ENCODE data around the gene WRAP73.

WRAP73 gene

DNA sequence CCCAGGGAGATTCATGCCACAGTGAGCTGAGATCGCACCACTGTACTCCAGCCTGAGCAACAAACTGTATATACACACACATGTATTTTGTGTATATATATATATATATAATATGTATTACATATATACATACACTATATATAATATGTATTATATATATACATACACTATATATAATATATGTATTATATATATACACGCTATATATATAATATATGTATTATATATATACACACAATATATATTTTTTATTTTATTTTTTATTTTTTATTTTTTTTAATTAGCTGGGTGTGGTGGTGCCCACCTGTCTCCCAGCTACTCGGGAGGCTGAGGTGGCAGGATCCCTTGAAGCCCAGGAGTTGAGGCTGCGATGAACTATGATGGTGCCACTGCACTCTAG is 11.7 kb upstream of the WRAP73 start:
- no peaks in the 10 kb centered on the region for H3K9me3 ChIP-seq
- TF ChIP-seq, protein P1, sequence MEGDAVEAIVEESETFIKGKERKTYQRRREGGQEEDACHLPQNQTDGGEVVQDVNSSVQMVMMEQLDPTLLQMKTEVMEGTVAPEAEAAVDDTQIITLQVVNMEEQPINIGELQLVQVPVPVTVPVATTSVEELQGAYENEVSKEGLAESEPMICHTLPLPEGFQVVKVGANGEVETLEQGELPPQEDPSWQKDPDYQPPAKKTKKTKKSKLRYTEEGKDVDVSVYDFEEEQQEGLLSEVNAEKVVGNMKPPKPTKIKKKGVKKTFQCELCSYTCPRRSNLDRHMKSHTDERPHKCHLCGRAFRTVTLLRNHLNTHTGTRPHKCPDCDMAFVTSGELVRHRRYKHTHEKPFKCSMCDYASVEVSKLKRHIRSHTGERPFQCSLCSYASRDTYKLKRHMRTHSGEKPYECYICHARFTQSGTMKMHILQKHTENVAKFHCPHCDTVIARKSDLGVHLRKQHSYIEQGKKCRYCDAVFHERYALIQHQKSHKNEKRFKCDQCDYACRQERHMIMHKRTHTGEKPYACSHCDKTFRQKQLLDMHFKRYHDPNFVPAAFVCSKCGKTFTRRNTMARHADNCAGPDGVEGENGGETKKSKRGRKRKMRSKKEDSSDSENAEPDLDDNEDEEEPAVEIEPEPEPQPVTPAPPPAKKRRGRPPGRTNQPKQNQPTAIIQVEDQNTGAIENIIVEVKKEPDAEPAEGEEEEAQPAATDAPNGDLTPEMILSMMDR (IDR thresholded peaks at IDR 0.05), result no peak
- peaks cover 40% of the 10 kb centered on the region for H3K27me3 ChIP-seq
- H3K27ac ChIP-seq, result no peak overlapping the region
- no peak overlapping the region for H3K4me3 ChIP-seq (ENCODE audit: low read depth in 1 of 2, low read length in 1 of 2)
- H3K36me3 ChIP-seq, result no peaks in the 10 kb centered on the region
- H3K4me1 ChIP-seq (ENCODE audit: control insufficient read depth in 1 of 2, insufficient read depth in 1 of 2, low read depth in 1 of 2, low read length in 1 of 2), result peaks cover 12 to 13% of the 10 kb centered on the region in 2 experiments

DNA sequence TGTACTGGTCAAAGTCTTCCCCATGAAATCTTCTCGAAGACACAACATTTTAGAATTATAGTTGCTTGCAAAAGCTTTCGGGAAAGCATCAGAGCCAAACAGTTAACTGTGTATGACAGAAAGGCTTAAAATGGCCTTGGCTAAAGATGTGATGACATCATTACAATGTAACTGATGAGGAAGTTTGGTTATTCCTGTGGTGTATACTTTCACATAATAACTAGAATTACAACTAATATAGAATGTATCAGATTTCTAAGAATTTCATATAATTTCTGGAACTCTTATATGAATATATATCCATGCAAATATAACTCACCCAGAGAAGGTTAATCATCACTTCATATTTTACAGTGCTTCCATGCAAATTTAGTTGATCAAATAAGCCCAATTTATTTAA is 10.8 kb upstream of the WRAP73 start:
- H3K36me3 ChIP-seq, result no peaks in the 10 kb centered on the region
- TF ChIP-seq, protein P1 (IDR thresholded peaks at IDR 0.05), result no peak
- no peak overlapping the region for H3K4me3 ChIP-seq (ENCODE audit: low read depth in 1 of 2, low read length in 1 of 2)
- peaks cover 12 to 13% of the 10 kb centered on the region in 2 experiments for H3K4me1 ChIP-seq (ENCODE audit: control insufficient read depth in 1 of 2, insufficient read depth in 1 of 2, low read depth in 1 of 2, low read length in 1 of 2)
- no peaks in the 10 kb centered on the region for H3K9me3 ChIP-seq
- H3K27me3 ChIP-seq, result peaks cover 49% of the 10 kb centered on the region
- H3K27ac ChIP-seq, result no peak overlapping the region

DNA sequence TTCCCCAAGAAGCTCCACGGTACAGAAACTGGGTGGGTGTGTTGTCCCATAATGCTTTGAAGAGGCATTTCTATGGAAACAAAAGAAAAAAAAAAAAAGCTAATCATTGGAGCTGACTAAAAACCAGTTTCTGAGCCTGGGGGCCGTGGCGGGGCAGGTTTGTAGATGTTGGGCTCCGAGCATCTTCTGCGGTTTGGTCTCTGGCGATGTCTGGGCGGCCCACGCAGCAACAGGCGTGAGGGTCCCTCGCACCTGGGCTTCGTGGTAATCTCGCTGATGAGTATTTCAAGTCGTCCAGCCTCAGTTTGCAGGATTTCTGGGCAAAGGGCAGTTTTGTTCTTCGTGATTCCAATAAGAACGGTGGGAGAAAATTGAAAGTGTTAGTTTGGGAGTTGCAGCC is 9.2 kb upstream of the WRAP73 start:
- H3K27me3 ChIP-seq, result peaks cover 65% of the 10 kb centered on the region
- H3K9me3 ChIP-seq, result no peaks in the 10 kb centered on the region
- H3K4me1 ChIP-seq (ENCODE audit: control insufficient read depth in 1 of 2, insufficient read depth in 1 of 2, low read depth in 1 of 2, low read length in 1 of 2), result peaks cover 4 to 5% of the 10 kb centered on the region in 2 experiments
- TF ChIP-seq, protein P1 (IDR thresholded peaks at IDR 0.05), result no peak
- no peak overlapping the region for H3K27ac ChIP-seq
- H3K36me3 ChIP-seq, result no peaks in the 10 kb centered on the region
- H3K4me3 ChIP-seq (ENCODE audit: low read depth in 1 of 2, low read length in 1 of 2), result no peak overlapping the region

DNA sequence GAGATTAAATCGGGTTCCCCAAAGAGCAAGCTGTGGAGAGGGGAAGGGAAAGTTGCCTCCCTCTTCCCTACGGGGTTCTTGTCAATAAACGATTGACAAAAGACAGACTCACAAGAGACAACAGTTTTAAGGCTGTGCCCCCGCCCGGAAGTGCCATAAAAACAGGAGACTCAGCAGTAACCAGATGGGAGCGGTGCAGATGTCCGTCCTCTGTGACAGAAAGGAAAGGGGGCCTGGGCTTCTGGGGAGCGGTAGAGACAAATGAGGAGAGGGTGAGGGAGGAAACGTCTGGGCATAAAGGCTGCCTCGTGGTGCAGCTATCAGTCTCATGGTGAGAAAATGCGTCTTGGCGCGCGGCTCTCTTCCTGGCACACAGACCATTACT is 8.3 kb upstream of the WRAP73 start:
- Histone ChIP-seq H3K9me3 (no peaks in the 10 kb centered on the region), H3K27ac (no peak overlapping the region)
- TF ChIP-seq, protein P1 (IDR thresholded peaks at IDR 0.05), result no peak

GRCh38 chr1:3657578-3658230 is 7.8 kb upstream of the WRAP73 start:
- H3K4me3 ChIP-seq (ENCODE audit: low read depth in 1 of 2, low read length in 1 of 2), result no peak overlapping the region
- TF ChIP-seq, protein P1 (IDR thresholded peaks at IDR 0.05), result no peak
- no peaks in the 10 kb centered on the region for H3K9me3 ChIP-seq
- H3K4me1 ChIP-seq (ENCODE audit: control insufficient read depth in 1 of 2, insufficient read depth in 1 of 2, low read depth in 1 of 2, low read length in 1 of 2), result peaks cover 4 to 6% of the 10 kb centered on the region in 2 experiments
- no peak overlapping the region for H3K27ac ChIP-seq
- no peaks in the 10 kb centered on the region for H3K36me3 ChIP-seq
- peaks cover 79% of the 10 kb centered on the region for H3K27me3 ChIP-seq

More for the DNA sequence above, 8.3 kb upstream of the WRAP73 start:
- Histone ChIP-seq H3K4me3 (ENCODE audit: low read depth in 1 of 2, low read length in 1 of 2) (no peak overlapping the region), H3K36me3 (no peaks in the 10 kb centered on the region), H3K4me1 (ENCODE audit: control insufficient read depth in 1 of 2, insufficient read depth in 1 of 2, low read depth in 1 of 2, low read length in 1 of 2) (peaks cover 0 to under 1% of the 10 kb centered on the region in 2 experiments), H3K27me3 (peaks cover 74% of the 10 kb centered on the region)

Data from neutrophil (primary cell).